HG03175 (cell line): ENCODE results near the gene TRAT1.

Experiments used
- ATAC-seq: cut with Tn5 transposase; IDR thresholded peaks from one replicate; pipeline ENCODE4 v1.9.1; 2021; ENCODE audit warnings: mild to moderate bottlenecking, moderate library complexity; ENCODE audit not compliant: unreplicated experiment

The TRAT1 gene

GRCh38 chr3:108849075-108849474 lies 26.5 kb downstream of the TRAT1 start:
- no peak for ATAC-seq

GRCh38 chr3:108861401-108861800 lies 38.8 kb downstream of the TRAT1 start:
- ATAC-seq, result no peak

DNA sequence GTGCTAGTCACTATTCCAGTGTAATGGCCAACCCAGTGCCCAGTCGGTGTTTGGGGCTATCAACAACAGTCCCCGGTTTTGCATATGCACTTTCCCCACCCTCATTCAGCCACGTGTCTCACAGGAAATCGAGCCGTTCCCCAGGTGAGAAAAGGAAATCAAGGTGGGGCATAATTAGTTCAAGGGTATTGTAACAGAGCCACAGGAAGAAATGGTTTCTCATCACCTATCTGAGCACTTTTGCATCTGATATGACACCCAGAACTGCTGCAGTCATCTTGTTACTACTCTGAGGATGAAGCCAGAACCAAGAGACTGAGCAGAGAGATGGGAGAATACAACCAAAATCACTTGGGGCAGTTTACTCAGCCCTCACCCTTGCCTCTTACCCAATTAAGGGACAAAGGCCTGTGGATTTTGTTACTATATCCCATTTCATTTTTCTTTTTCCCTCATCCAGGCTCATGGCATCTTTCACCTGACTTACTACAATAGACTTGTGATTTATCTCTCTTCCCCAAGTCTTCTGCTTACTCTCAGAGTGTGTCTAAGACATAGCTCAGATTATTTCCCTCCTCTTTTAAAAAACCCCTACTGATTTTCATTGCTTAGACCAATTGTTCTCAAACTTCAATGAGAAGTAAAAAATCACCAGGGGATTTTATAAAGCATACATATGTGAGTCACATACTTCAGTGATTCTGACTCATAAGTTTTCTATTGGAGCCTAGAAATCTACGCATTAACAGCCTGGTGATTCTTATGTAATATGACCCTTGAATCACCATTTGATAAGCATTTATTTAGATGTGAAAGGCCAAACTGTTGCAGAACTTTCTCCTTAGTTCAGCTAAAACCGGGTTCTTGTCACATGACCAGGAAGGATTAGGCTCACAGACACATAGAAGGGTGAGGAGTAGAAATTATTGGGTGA lies 40.5 kb downstream of the TRAT1 start:
- no peak for ATAC-seq

- ATAC-seq, result no peak
These were observed 41.2 kb downstream of the TRAT1 start for GRCh38 chr3:108863799-108864135.

GRCh38 chr3:108877901-108878300 lies 55.3 kb downstream of the TRAT1 start:
- ATAC-seq, result no peak

DNA sequence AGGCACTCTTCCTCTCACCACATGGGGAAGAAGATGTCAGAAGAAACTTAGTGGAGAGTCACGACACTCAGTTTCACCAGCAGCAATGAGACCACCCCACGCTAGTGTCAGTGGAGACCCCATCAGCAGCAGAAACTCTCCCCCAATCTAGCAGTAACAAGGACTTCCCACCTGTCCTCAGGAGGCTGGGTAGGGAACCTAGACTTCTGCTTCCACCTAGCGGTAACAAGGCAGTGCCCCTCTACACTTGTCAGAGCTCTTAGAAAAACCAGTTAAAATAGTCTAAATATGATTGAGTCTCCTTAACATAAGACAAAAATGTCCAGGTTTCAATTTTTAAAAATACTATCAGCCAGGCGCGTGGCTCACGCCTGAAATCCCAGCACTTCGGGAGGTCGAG lies 57.3 kb downstream of the TRAT1 start:
- no peak for ATAC-seq

DNA sequence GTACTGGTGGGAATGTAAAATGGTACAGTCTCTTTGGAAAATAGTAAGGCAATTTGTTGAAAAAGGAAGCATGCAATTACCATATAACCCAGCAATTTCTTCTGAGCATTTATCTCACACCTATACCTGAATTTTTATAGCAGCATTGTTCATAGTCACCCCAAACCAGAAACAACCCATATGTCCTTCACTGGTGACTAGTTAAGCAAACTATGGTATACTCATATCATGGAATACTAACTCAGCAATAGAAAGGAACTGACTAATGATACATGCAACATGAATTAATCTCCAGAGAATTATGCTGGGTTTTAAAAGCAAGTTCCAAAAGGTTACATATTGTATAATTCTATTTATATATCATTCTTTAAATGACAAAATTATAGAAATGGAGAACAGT lies 60.2 kb downstream of the TRAT1 start:
- no peak for ATAC-seq

DNA sequence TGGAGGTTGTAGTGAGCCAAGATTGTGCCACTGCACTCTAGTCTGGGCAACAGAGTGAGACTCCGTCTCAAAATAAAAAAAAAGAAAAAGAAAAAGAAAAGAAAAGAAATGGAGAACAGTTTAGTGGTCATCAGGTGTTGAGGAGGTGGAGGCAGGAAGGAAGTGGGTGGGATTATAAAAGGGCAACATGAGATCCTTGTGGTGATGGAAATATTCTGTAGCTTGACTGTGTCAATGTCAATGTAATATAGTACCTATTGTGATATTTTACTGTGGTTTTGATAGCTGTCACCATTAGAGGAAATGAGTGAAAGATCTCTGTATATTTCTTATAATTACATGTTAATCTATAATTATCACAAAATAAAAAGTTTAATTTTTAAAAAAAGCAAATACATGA lies 60.8 kb downstream of the TRAT1 start:
- no peak for ATAC-seq

GRCh38 chr3:108887121-108887520 lies 64.5 kb downstream of the TRAT1 start:
- ATAC-seq, result no peak

- no peak for ATAC-seq
These were observed 65.2 kb downstream of the TRAT1 start for GRCh38 chr3:108887777-108888176.

DNA sequence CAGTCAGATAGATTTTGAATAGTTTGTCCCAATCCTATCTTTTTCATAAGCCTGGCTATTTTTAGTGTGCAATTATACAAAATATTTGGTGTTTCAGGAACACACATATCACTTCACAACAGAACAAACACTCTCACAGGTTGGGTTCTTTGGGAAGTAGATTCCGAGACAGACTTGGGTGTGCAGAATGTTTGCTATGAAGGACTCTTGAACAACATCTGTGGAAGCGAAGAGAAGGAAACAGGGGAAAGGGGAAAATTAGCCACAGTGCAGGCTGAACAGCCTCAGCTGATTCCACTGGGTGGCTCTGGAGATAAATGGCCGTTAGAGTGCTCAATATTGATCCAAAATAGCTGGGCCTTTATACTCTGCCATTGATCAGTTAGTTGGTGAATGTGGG lies 69.2 kb downstream of the TRAT1 start:
- ATAC-seq, result no peak

- no peak for ATAC-seq
These were observed 72.4 kb downstream of the TRAT1 start for GRCh38 chr3:108894981-108895380.

DNA sequence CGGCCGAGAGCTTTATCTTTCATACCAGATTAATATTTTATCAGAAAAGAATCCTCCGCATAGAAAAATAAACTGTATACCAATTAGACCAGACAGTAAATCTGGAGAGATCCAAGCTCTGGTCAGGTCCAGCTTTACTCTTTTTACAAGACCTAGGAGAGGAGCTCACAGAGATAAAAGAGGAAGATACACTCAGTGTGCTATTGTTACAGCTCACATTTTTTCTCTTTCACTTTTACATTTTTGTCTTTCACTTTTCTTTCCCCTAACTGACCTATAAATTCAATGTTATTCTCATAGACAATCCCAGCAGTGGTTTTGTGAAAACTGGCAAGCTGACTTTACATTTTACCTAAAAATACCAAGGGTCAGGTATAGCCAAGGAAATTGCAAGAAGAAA lies 75.3 kb downstream of the TRAT1 start:
- no peak for ATAC-seq

- ATAC-seq, result no peak
These were observed 76.9 kb downstream of the TRAT1 start for GRCh38 chr3:108899530-108899929.
